HepG2 (cell line): ENCODE measurements around the gene CDV3. TPM values are rescaled to one million over a fixed set of nuclear protein-coding genes. Genes with fewer than 3 reads are reported as not detected.

Source experiments
- FOXK1 ChIP-seq: sonication (generic); formaldehyde crosslinking; IDR thresholded peaks from 2 replicates; pipeline ENCODE4 v1.4.0; 2020; ENCODE audit warnings: low read depth, missing genetic modification reagents, borderline replicate concordance
- GABPB1 ChIP-seq: IDR thresholded peaks from 2 replicates; pipeline ENCODE4 v1.6.1; 2016; ENCODE audit warnings: mild to moderate bottlenecking, missing genetic modification reagents, moderate library complexity, missing compliant biosample characterization
- GTF2F1 ChIP-seq: fragments of 150-350 bp; IDR thresholded peaks from 2 replicates; pipeline ENCODE4 v1.6.1; 2014; ENCODE audit warnings: low read length
- IKZF1 ChIP-seq: fragments of 450-650 bp; IDR thresholded peaks from 2 replicates; pipeline ENCODE4 v1.7.1; 2016
- JDP2 ChIP-seq: sonication (generic); formaldehyde crosslinking; IDR thresholded peaks from 2 replicates; pipeline ENCODE4 v1.8.1; 2022; ENCODE audit warnings: missing genetic modification reagents, borderline replicate concordance
- KLF12 ChIP-seq: sonication (generic); formaldehyde crosslinking; IDR thresholded peaks from 2 replicates; pipeline ENCODE4 v1.4.0; 2020; ENCODE audit warnings: missing genetic modification reagents, borderline replicate concordance
- MAZ ChIP-seq, 2 experiments: sonication (generic) in 1 of 2; formaldehyde crosslinking in 1 of 2; IDR thresholded peaks; 2 replicates each; pipeline versions ENCODE4 v1.5.0 to v1.6.1; 2012 to 2020; ENCODE audit warnings: low read depth in 2 of 2, mild to moderate bottlenecking in 2 of 2, borderline replicate concordance in 1 of 2, improper control_type of control experiment in 1 of 2, low read length in 1 of 2, missing genetic modification reagents in 1 of 2, moderate library complexity in 1 of 2
- RNF2 ChIP-seq: fragments of 450-650 bp; conservative IDR thresholded peaks from 2 replicates; pipeline ENCODE4 v1.6.1; 2016; ENCODE audit warnings: low read depth
- TBX2 ChIP-seq: sonication (generic); formaldehyde crosslinking; IDR thresholded peaks from 2 replicates; pipeline ENCODE4 v1.5.0; 2020; ENCODE audit warnings: missing genetic modification reagents, mild to moderate bottlenecking, borderline replicate concordance
- ZC3H13 ChIP-seq: sonication (generic); formaldehyde crosslinking; IDR thresholded peaks from 2 replicates; pipeline ENCODE4 v1.8.1; 2023; ENCODE audit warnings: mild to moderate bottlenecking, missing genetic modification reagents, moderate library complexity
- ZNF235 ChIP-seq: sonication (generic); formaldehyde crosslinking; IDR thresholded peaks from 2 replicates; pipeline ENCODE4 v1.8.1; 2023; ENCODE audit warnings: mild to moderate bottlenecking, missing genetic modification reagents, borderline replicate concordance
- ZNF331 ChIP-seq: sonication (generic); formaldehyde crosslinking; IDR thresholded peaks from 2 replicates; pipeline ENCODE4 v1.4.0; 2020; ENCODE audit warnings: missing genetic modification reagents
- polyA plus RNA-seq, 8 experiments: library from polyadenylated mRNA; depleted of rRNA in 3 of 8; stranded (reverse) in 7 of 8; unstranded in 1 of 8; fragments of >200 nt; fragmentation: Illumina TruSeq in 4 of 8; extraction: Trizol in 4 of 8; gene quantifications; 2 replicates each; pipeline versions ENCODE4 v1.2.1 to v1.2.3, GENCODE V29; 2011 to 2016; ENCODE audit warnings: low read depth in 4 of 8, missing spikeins in 1 of 8, mixed read lengths in 1 of 8; ENCODE audit not compliant: insufficient read depth in 1 of 8
- total RNA-seq, 5 experiments: library from RNA; depleted of rRNA; stranded (reverse); fragments of >200 nt; fragmentation: Illumina TruSeq; extraction: Trizol; gene quantifications; 2 replicates each; pipeline ENCODE4 v1.2.3, GENCODE V29; 2016; ENCODE audit warnings: low read depth in 1 of 5
- TF ChIP-seq, protein P1 (sequence below), 2 experiments: sonication (generic) in 1 of 2; formaldehyde crosslinking in 1 of 2; IDR thresholded peaks; 2 replicates each; pipeline versions ENCODE4 v1.6.1 to v1.9.0; 2014 to 2022; ENCODE audit warnings: antibody characterized with exemption in 1 of 2, borderline replicate concordance in 1 of 2, inconsistent platforms in 1 of 2, low read depth in 1 of 2, missing genetic modification reagents in 1 of 2
- TF ChIP-seq, protein P2 (sequence below): sonication (generic); formaldehyde crosslinking; IDR thresholded peaks from 2 replicates; pipeline ENCODE4 v1.8.0; 2022; ENCODE audit warnings: mild to moderate bottlenecking, missing genetic modification reagents, moderate library complexity
- TF ChIP-seq, protein P3 (sequence below): IDR thresholded peaks from 2 replicates; pipeline ENCODE4 v1.6.1; 2016; ENCODE audit warnings: mild to moderate bottlenecking, missing biosample characterization, missing genetic modification reagents
- TF ChIP-seq, protein P4 (sequence below), 2 experiments: sonication (generic) in 1 of 2; formaldehyde crosslinking in 1 of 2; IDR thresholded peaks; 2 replicates each; pipeline versions ENCODE4 v1.4.0 to v1.6.1; 2016 to 2020; ENCODE audit warnings: borderline replicate concordance in 1 of 2, low read depth in 1 of 2, mild to moderate bottlenecking in 1 of 2, missing genetic modification reagents in 1 of 2

CDV3 gene
- total and polyA plus RNA-seq, 2 of the 13 experiments (the other 11 are each of a cell fraction or from before 2014, with no cell fraction given) = 46.6 to 145 TPM

DNA sequence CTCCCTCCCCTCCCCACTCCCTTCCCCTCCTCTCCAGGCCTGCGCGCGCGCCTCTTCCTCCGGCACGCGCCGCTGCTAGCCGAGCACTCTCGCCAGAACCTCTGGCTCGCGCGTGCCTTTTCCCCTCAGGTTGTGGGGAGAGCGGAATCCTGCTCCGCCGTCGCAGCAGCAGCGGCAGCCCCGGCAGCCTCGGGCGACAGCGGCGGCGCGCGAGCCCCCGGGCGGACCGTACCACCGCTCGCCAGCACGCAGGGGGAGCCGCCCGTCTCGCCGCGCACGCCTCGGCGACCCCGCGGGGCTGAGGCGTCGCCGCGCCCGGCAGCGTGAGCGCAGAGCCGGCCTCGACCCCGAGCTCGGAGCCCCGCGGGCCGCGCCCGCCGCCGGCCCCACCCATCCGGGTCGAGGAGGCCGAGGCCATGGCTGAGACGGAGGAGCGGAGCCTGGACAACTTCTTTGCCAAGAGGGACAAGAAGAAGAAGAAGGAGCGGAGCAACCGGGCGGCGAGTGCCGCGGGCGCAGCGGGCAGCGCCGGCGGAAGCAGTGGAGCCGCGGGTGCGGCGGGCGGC is at the start of gene CDV3 (continued):
- TF ChIP-seq, protein P1, sequence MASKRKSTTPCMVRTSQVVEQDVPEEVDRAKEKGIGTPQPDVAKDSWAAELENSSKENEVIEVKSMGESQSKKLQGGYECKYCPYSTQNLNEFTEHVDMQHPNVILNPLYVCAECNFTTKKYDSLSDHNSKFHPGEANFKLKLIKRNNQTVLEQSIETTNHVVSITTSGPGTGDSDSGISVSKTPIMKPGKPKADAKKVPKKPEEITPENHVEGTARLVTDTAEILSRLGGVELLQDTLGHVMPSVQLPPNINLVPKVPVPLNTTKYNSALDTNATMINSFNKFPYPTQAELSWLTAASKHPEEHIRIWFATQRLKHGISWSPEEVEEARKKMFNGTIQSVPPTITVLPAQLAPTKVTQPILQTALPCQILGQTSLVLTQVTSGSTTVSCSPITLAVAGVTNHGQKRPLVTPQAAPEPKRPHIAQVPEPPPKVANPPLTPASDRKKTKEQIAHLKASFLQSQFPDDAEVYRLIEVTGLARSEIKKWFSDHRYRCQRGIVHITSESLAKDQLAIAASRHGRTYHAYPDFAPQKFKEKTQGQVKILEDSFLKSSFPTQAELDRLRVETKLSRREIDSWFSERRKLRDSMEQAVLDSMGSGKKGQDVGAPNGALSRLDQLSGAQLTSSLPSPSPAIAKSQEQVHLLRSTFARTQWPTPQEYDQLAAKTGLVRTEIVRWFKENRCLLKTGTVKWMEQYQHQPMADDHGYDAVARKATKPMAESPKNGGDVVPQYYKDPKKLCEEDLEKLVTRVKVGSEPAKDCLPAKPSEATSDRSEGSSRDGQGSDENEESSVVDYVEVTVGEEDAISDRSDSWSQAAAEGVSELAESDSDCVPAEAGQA (IDR thresholded peaks at IDR 0.05; ENCODE audit: low read depth) = no peak; the same call in 1 of the 2 replicates
- TF ChIP-seq, protein P1 (CRISPR knock-in tag; IDR thresholded peaks at IDR 0.05; ENCODE audit: borderline replicate concordance) = peak; percentile 63
- TF ChIP-seq, protein P2, sequence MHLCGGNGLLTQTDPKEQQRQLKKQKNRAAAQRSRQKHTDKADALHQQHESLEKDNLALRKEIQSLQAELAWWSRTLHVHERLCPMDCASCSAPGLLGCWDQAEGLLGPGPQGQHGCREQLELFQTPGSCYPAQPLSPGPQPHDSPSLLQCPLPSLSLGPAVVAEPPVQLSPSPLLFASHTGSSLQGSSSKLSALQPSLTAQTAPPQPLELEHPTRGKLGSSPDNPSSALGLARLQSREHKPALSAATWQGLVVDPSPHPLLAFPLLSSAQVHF (CRISPR knock-in tag) = 0 out of 2 replicates have a peak, but pooled peaks have one; percentile 34
- TF ChIP-seq IKZF1 (no peak), FOXK1 (CRISPR knock-in tag) (0 out of 2 replicates have a peak, but pooled peaks have one; percentile 8), ZC3H13 (CRISPR knock-in tag) (peak; percentile 42; the same call in 1 of the 2 replicates), MAZ (IDR thresholded peaks at IDR 0.05; ENCODE audit: borderline replicate concordance, low read depth, low read length) (no peak), MAZ (CRISPR knock-in tag; IDR thresholded peaks at IDR 0.05; ENCODE audit: low read depth) (peak; percentile 93), RNF2 (peak; percentile 63; the same call in 1 of the 2 replicates), JDP2 (CRISPR knock-in tag) (peak; percentile 59; the same call in 1 of the 2 replicates), KLF12 (CRISPR knock-in tag) (peak; percentile 14; the same call in 1 of the 2 replicates), GTF2F1 (no peak), GABPB1 (CRISPR knock-in tag) (0 out of 2 replicates have a peak, but pooled peaks have one; percentile 54), TBX2 (peak; percentile 54; the same call in 1 of the 2 replicates), ZNF331 (CRISPR knock-in tag) (peak; percentile 40; the same call in 1 of the 2 replicates), ZNF235 (CRISPR knock-in tag) (peak; percentile 68; the same call in 1 of the 2 replicates)
- TF ChIP-seq, protein P3, sequence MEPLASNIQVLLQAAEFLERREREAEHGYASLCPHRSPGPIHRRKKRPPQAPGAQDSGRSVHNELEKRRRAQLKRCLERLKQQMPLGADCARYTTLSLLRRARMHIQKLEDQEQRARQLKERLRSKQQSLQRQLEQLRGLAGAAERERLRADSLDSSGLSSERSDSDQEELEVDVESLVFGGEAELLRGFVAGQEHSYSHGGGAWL (CRISPR knock-in tag) = 0 out of 2 replicates have a peak, but pooled peaks have one; percentile 15
- TF ChIP-seq, protein P4, sequence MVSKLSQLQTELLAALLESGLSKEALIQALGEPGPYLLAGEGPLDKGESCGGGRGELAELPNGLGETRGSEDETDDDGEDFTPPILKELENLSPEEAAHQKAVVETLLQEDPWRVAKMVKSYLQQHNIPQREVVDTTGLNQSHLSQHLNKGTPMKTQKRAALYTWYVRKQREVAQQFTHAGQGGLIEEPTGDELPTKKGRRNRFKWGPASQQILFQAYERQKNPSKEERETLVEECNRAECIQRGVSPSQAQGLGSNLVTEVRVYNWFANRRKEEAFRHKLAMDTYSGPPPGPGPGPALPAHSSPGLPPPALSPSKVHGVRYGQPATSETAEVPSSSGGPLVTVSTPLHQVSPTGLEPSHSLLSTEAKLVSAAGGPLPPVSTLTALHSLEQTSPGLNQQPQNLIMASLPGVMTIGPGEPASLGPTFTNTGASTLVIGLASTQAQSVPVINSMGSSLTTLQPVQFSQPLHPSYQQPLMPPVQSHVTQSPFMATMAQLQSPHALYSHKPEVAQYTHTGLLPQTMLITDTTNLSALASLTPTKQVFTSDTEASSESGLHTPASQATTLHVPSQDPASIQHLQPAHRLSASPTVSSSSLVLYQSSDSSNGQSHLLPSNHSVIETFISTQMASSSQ (IDR thresholded peaks at IDR 0.05; ENCODE audit: low read depth) = no peak
- TF ChIP-seq, protein P4 (CRISPR knock-in tag; IDR thresholded peaks at IDR 0.05; ENCODE audit: borderline replicate concordance) = no peak
